GM12878 (cell line): ENCODE data around the gene EPB41L2. TPM values are rescaled to one million over a fixed set of nuclear protein-coding genes. Genes with fewer than 3 reads are reported as not detected.

ENCODE experiments used
- ATAC-seq: fragments of 200-7000 bp; cut with Tn5 transposase; 3 replicates; pipeline ENCODE4 v1.9.1; 2020; ENCODE audit warnings: mild to moderate bottlenecking, moderate library complexity
- BruUV-seq: library from RNA; stranded (reverse); fragments of 400-500 nt; replicated peaks from 2 replicates; lab custom pipeline; 2021; lab: Mats Ljungman, UMichigan
- CTCF ChIA-PET: fragments of 300-600 bp; sonication (Branson Sonifier 250); formaldehyde crosslinking; extraction: SDS; loops from one replicate; lab custom pipeline; 2021; ENCODE audit warnings: inconsistent platforms; lab: Yijun Ruan, JAX
- POLR2A ChIA-PET: fragments of 350-600 bp; formaldehyde crosslinking; extraction: SDS; loops from one replicate; lab custom pipeline; 2021; ENCODE audit warnings: inconsistent platforms; lab: Charles Lee
- RAD21 ChIA-PET: fragments of 300-600 bp; sonication (Branson Sonifier 250); formaldehyde crosslinking; loops from one replicate; lab custom pipeline; 2023; ENCODE audit warnings: antibody characterized with exemption; ENCODE audit not compliant: unreplicated experiment; lab: Charles Lee
- SMC1A ChIA-PET: fragments of 300-600 bp; sonication (Branson Sonifier 250); formaldehyde crosslinking; loops from one replicate; lab custom pipeline; 2023; ENCODE audit not compliant: unreplicated experiment, uncharacterized antibody; lab: Charles Lee
- DNase-seq: peaks from one replicate; pipeline ENCODE4 v3.0.0-alpha.2; 2011; ENCODE audit warnings: low read depth, low spot score
- FAIRE-seq: peaks from 3 replicates; lab custom pipeline; 2011; peaks lifted over from hg19 to GRCh38; lab: Jason Lieb, UNC
- H2AFZ ChIP-seq: 2 replicates; pipeline ENCODE4 v1.6.0; 2011; ENCODE audit warnings: low read depth, low read length, control low read depth; ENCODE audit not compliant: control insufficient read depth
- H3K27ac ChIP-seq: 2 replicates; pipeline ENCODE4 v1.5.1; 2011; ENCODE audit warnings: control low read depth; ENCODE audit not compliant: control insufficient read depth, insufficient read depth
- H3K27me3 ChIP-seq, 2 experiments: replicated peaks in 1 of 2; 2 replicates each; pipeline versions ENCODE4 v1.6.0 to v1.6.1; 2011; ENCODE audit warnings: low read length in 1 of 2; ENCODE audit not compliant: control insufficient read depth in 2 of 2, insufficient read depth in 2 of 2
- H3K36me3 ChIP-seq, 2 experiments: 2 replicates each; pipeline ENCODE4 v1.5.1; 2011; ENCODE audit warnings: low read length in 1 of 2; ENCODE audit not compliant: control insufficient read depth in 2 of 2, insufficient read depth in 2 of 2
- H3K4me1 ChIP-seq: 2 replicates; pipeline ENCODE4 v1.6.1; 2011; ENCODE audit warnings: mild to moderate bottlenecking, low read length, moderate library complexity, mixed read lengths; ENCODE audit not compliant: control insufficient read depth, insufficient read depth
- H3K4me2 ChIP-seq: 2 replicates; pipeline ENCODE4 v1.6.0; 2011; ENCODE audit warnings: control low read depth; ENCODE audit not compliant: control insufficient read depth, insufficient read depth
- H3K4me3 ChIP-seq: fragments of 200-600 bp; sonication (generic); 2 replicates; pipeline ENCODE4 v1.5.1; 2016
- H3K79me2 ChIP-seq: 2 replicates; pipeline ENCODE4 v1.6.0; 2011; ENCODE audit warnings: low read length; ENCODE audit not compliant: control insufficient read depth, insufficient read depth
- H3K9ac ChIP-seq: 2 replicates; pipeline ENCODE4 v1.8.0; 2011; ENCODE audit warnings: low read length, control low read depth, mixed read lengths; ENCODE audit not compliant: control insufficient read depth, insufficient read depth
- H3K9me3 ChIP-seq: replicated peaks from 3 replicates; pipeline ENCODE4 v1.5.1; 2011; ENCODE audit warnings: mild to moderate bottlenecking, low read length; ENCODE audit not compliant: control insufficient read depth, insufficient read depth
- H4K20me1 ChIP-seq: 2 replicates; pipeline ENCODE4 v1.6.0; 2011; ENCODE audit not compliant: control insufficient read depth, insufficient read depth
- CBX3 ChIP-seq: fragments of 200-600 bp; sonication (generic); IDR thresholded peaks from 2 replicates; pipeline ENCODE4 v1.6.1; 2016; ENCODE audit warnings: low read depth, borderline replicate concordance
- DPF2 ChIP-seq: fragments of 450-650 bp; IDR thresholded peaks from 2 replicates; pipeline ENCODE4 v1.6.1; 2017; ENCODE audit warnings: mild to moderate bottlenecking
- ESRRA ChIP-seq: IDR thresholded peaks from 2 replicates; pipeline ENCODE4 v1.6.1; 2012; ENCODE audit warnings: mild to moderate bottlenecking, low read length, improper control_type of control experiment
- HCFC1 ChIP-seq: fragments of 150-350 bp; IDR thresholded peaks from 2 replicates; pipeline ENCODE4 v1.6.1; 2014; ENCODE audit warnings: low read length
- IKZF2 ChIP-seq, 2 experiments: fragments of 450-650 bp; IDR thresholded peaks; 2 replicates each; pipeline ENCODE4 v1.6.1; 2017; ENCODE audit warnings: mild to moderate bottlenecking in 2 of 2, moderate library complexity in 2 of 2
- JUND ChIP-seq: IDR thresholded peaks from 2 replicates; pipeline ENCODE4 v1.6.1; 2012; ENCODE audit warnings: low read depth, mild to moderate bottlenecking, low read length, improper control_type of control experiment, moderate library complexity
- KLF5 ChIP-seq: fragments of 450-650 bp; IDR thresholded peaks from 2 replicates; pipeline ENCODE4 v1.6.1; 2014; ENCODE audit warnings: mild to moderate bottlenecking; ENCODE audit not compliant: partially characterized antibody
- POLR2A ChIP-seq: IDR thresholded peaks from 2 replicates; pipeline ENCODE4 v1.6.1; 2011; ENCODE audit warnings: low read depth, mild to moderate bottlenecking, low read length
- SMC3 ChIP-seq: IDR thresholded peaks from 2 replicates; pipeline ENCODE4 v1.6.1; 2011; ENCODE audit warnings: low read length, improper control_type of control experiment, borderline replicate concordance
- SPI1 ChIP-seq: IDR thresholded peaks from 2 replicates; pipeline ENCODE4 v1.6.1; 2011; ENCODE audit warnings: low read depth, mild to moderate bottlenecking, low read length, moderate library complexity, borderline replicate concordance; ENCODE audit not compliant: insufficient read depth
- TCF3 ChIP-seq: IDR thresholded peaks from 2 replicates; pipeline ENCODE4 v1.6.1; 2012; ENCODE audit warnings: low read depth, mild to moderate bottlenecking, low read length, borderline replicate concordance; ENCODE audit not compliant: insufficient read depth
- ZSCAN29 ChIP-seq: fragments of 450-650 bp; IDR thresholded peaks from 2 replicates; pipeline ENCODE4 v1.6.1; 2017; ENCODE audit warnings: mild to moderate bottlenecking, moderate library complexity
- WGBS: methylation state at CpG from one replicate; pipeline ENCODE4 v1.1.6; 2016; ENCODE audit warnings: low lambda C conversion rate; ENCODE audit not compliant: insufficient replicate concordance, insufficient coverage; ENCODE audit errors: missing lambda C conversion rate; 5-methylcytosine and 5-hydroxymethylcytosine counted together
- in situ Hi-C: fragments of 300-500 bp; cut with MboI; formaldehyde crosslinking; loops from 9 replicates; pipeline ENCODE4 v1.14.3; 2018; ENCODE audit warnings: mixed read lengths
- intact Hi-C: fragments of 100-400 bp; cut with micrococcal nuclease; formaldehyde crosslinking; loops from one replicate; pipeline ENCODE4 v1.14.2; 2022; ENCODE audit not compliant: unreplicated experiment
- polyA plus RNA-seq, 11 experiments: library from polyadenylated mRNA; depleted of rRNA in 4 of 11; unstranded in 6 of 11; stranded (reverse) in 5 of 11; fragments of >200 nt; fragmentation: Nextera tagmentation in 4 of 11; fragmentation: Illumina TruSeq in 1 of 11; extraction: Ambion mirVana in 4 of 11; extraction: Trizol in 1 of 11; gene quantifications; 1 replicate in 1 of 11; 2 replicates in 10 of 11; pipeline versions ENCODE4 v1.2.1 to v1.2.3, GENCODE V29; 2011 to 2016; ENCODE audit warnings: inconsistent platforms in 2 of 11, missing spikeins in 2 of 11, low read depth in 1 of 11
- total RNA-seq, 4 experiments: library from RNA; depleted of rRNA in 3 of 4; stranded (reverse); fragments of >200 nt in 3 of 4; fragmentation: Illumina TruSeq in 1 of 4; extraction: Trizol in 1 of 4; gene quantifications; 2 replicates each; pipeline versions ENCODE4 v1.2.1 to v1.2.3, GENCODE V29; 2013 to 2021
- TF ChIP-seq, protein P1 (sequence below): fragments of 450-650 bp; formaldehyde crosslinking; IDR thresholded peaks from 2 replicates; pipeline ENCODE4 v1.4.0; 2020; ENCODE audit warnings: mild to moderate bottlenecking, moderate library complexity
- TF ChIP-seq, protein P2 (sequence below): fragments of 450-650 bp; conservative IDR thresholded peaks from 2 replicates; pipeline ENCODE4 v1.6.1; 2017; ENCODE audit warnings: mild to moderate bottlenecking, moderate library complexity
- TF ChIP-seq, protein P3 (sequence below), 3 experiments: IDR thresholded peaks in 2 of 3; conservative IDR thresholded peaks in 1 of 3; 2 replicates each; pipeline ENCODE4 v1.5.1; 2011; ENCODE audit warnings: low read depth in 3 of 3, low read length in 3 of 3, mild to moderate bottlenecking in 3 of 3, control low read depth in 2 of 3, moderate library complexity in 2 of 3, inconsistent platforms in 1 of 3, mixed read lengths in 1 of 3; ENCODE audit not compliant: control insufficient read depth in 2 of 3, insufficient read depth in 1 of 3; ENCODE audit errors: extremely low read depth in 1 of 3

The EPB41L2 gene
- total and polyA plus RNA-seq, 10 of the 15 experiments (the other 5 are each of a cell fraction or from before 2014, with no cell fraction given): 7.4 to 41.6 (median 19.0) TPM

DNA sequence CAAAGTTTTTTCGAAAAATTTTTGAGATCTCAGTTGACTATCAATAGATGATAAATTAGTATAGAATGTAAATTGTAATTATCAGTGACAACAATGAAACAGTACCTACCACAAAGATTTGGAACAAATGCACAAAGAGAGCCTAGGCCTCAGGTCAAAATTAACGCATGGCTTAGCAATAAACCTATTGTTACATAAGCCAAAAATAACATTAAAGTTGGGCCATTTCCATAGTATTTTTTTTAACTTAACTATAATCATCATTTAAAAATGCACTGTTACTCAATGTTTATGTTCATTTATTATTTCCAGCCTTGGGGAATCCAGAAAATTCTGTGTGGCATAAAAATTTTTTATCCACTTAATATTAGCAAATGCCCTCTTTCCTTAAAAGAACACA is 117.0 kb downstream of the EPB41L2 start:
- in situ Hi-C loops (no loop called here), intact Hi-C loops (loop anchor here (5.0 kb wide), 1 partner anchor 171 kb away; no protein-coding TSS in a partner anchor)
- no peaks in the 10 kb centered on the region for H3K36me3 ChIP-seq
- ChIA-PET POLR2A (no interaction called here), RAD21 (no interaction called here), SMC1A (interaction anchor here (1.0 kb wide), 1 partner anchor 8 kb away, joined by 3 read pairs; no protein-coding TSS in a partner anchor), CTCF (interaction anchor here (0.7 to 1.5 kb wide), 3 partner anchors 10 to 74 kb away, joined by 3 to 4 read pairs (median 3); no protein-coding TSS in a partner anchor)
- no peak overlapping the region for H3K4me3 ChIP-seq
- H4K20me1 ChIP-seq: no peaks in the 10 kb centered on the region
- H2AFZ ChIP-seq: no peak overlapping the region
- ATAC-seq: no peak
- H3K79me2 ChIP-seq: no peaks in the 10 kb centered on the region
- no peak overlapping the region for H3K9ac ChIP-seq
- H3K4me2 ChIP-seq: no peak overlapping the region; the same call in 1 of the 2 replicates
- 73% methylated on average over 2 of the region's 2 CpGs for WGBS
- H3K4me1 ChIP-seq: no peaks in the 10 kb centered on the region
- no peaks in the 10 kb centered on the region for H3K27me3 ChIP-seq
- H3K9me3 ChIP-seq: no peaks in the 10 kb centered on the region
- no peak for DNase-seq
- no peak overlapping the region for H3K27ac ChIP-seq
- BruUV-seq: no TSS peak
- FAIRE-seq: no peak
- TF ChIP-seq SPI1: no peak
- TF ChIP-seq, protein P1, sequence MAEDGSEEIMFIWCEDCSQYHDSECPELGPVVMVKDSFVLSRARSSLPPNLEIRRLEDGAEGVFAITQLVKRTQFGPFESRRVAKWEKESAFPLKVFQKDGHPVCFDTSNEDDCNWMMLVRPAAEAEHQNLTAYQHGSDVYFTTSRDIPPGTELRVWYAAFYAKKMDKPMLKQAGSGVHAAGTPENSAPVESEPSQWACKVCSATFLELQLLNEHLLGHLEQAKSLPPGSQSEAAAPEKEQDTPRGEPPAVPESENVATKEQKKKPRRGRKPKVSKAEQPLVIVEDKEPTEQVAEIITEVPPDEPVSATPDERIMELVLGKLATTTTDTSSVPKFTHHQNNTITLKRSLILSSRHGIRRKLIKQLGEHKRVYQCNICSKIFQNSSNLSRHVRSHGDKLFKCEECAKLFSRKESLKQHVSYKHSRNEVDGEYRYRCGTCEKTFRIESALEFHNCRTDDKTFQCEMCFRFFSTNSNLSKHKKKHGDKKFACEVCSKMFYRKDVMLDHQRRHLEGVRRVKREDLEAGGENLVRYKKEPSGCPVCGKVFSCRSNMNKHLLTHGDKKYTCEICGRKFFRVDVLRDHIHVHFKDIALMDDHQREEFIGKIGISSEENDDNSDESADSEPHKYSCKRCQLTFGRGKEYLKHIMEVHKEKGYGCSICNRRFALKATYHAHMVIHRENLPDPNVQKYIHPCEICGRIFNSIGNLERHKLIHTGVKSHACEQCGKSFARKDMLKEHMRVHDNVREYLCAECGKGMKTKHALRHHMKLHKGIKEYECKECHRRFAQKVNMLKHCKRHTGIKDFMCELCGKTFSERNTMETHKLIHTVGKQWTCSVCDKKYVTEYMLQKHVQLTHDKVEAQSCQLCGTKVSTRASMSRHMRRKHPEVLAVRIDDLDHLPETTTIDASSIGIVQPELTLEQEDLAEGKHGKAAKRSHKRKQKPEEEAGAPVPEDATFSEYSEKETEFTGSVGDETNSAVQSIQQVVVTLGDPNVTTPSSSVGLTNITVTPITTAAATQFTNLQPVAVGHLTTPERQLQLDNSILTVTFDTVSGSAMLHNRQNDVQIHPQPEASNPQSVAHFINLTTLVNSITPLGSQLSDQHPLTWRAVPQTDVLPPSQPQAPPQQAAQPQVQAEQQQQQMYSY (CRISPR knock-in tag): no peak
- TF ChIP-seq DPF2: no peak
- no peak for TF ChIP-seq TCF3
- TF ChIP-seq SMC3: no peak
- TF ChIP-seq JUND: no peak
- TF ChIP-seq, protein P2, sequence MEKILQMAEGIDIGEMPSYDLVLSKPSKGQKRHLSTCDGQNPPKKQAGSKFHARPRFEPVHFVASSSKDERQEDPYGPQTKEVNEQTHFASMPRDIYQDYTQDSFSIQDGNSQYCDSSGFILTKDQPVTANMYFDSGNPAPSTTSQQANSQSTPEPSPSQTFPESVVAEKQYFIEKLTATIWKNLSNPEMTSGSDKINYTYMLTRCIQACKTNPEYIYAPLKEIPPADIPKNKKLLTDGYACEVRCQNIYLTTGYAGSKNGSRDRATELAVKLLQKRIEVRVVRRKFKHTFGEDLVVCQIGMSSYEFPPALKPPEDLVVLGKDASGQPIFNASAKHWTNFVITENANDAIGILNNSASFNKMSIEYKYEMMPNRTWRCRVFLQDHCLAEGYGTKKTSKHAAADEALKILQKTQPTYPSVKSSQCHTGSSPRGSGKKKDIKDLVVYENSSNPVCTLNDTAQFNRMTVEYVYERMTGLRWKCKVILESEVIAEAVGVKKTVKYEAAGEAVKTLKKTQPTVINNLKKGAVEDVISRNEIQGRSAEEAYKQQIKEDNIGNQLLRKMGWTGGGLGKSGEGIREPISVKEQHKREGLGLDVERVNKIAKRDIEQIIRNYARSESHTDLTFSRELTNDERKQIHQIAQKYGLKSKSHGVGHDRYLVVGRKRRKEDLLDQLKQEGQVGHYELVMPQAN: no peak
- TF ChIP-seq, protein P3, sequence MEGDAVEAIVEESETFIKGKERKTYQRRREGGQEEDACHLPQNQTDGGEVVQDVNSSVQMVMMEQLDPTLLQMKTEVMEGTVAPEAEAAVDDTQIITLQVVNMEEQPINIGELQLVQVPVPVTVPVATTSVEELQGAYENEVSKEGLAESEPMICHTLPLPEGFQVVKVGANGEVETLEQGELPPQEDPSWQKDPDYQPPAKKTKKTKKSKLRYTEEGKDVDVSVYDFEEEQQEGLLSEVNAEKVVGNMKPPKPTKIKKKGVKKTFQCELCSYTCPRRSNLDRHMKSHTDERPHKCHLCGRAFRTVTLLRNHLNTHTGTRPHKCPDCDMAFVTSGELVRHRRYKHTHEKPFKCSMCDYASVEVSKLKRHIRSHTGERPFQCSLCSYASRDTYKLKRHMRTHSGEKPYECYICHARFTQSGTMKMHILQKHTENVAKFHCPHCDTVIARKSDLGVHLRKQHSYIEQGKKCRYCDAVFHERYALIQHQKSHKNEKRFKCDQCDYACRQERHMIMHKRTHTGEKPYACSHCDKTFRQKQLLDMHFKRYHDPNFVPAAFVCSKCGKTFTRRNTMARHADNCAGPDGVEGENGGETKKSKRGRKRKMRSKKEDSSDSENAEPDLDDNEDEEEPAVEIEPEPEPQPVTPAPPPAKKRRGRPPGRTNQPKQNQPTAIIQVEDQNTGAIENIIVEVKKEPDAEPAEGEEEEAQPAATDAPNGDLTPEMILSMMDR (IDR thresholded peaks at IDR 0.05 in 2 of 3, conservative IDR thresholded peaks at IDR 0.05 in 1 of 3; ENCODE audit: control insufficient read depth in 2 of 3, extremely low read depth in 1 of 3, insufficient read depth in 1 of 3, low read depth in 3 of 3, low read length in 3 of 3): no peak
- TF ChIP-seq ESRRA: no peak
- no peak for TF ChIP-seq ZSCAN29
- no peak for TF ChIP-seq IKZF2 (IDR thresholded peaks at IDR 0.05)
- no peak for TF ChIP-seq POLR2A
- no peak for TF ChIP-seq CBX3
- TF ChIP-seq KLF5: no peak
- TF ChIP-seq HCFC1: no peak
